Naive thymus-derived CD8-positive, alpha-beta T cell (primary cell): Measurements from ENCODE around the gene PGP. TPM values are rescaled to one million over a fixed set of nuclear protein-coding genes. Genes with fewer than 3 reads are reported as not detected.

Experiments used
- ATAC-seq, 2 donors: fragments of 150-1000 bp; cut with Tn5 transposase in 1 of 2; sonication (Bioruptor Pico), chemical (Tn5 transposase) in 1 of 2; 1 replicate in 1 of 2; 2 replicates in 1 of 2; pipeline ENCODE4 v1.10.0; 2021; ENCODE audit warnings: mild to moderate bottlenecking in 2 of 2, moderate library complexity in 2 of 2
- POLR2A ChIA-PET: fragments of 350-600 bp; sonication (Branson Sonifier 250); formaldehyde crosslinking; loops from one replicate; lab custom pipeline; 2021; ENCODE audit warnings: antibody characterized with exemption; lab: Charles Lee
- DNase-seq, 10 donors: peaks; one replicate each; pipeline versions ENCODE4 v3.0.0 to v3.0.0-alpha.2; 2020 to 2022
- H3K27ac Mint-ChIP-seq, 10 donors: one replicate each; pipeline ENCODE4 v1.8.0; 2020 to 2022; ENCODE audit warnings: mild to moderate bottlenecking in 10 of 10, mixed read lengths in 10 of 10, moderate library complexity in 4 of 10, inconsistent platforms in 1 of 10
- H3K27me3 Mint-ChIP-seq, 5 donors: one replicate each; pipeline ENCODE4 v1.8.0; 2021 to 2022; ENCODE audit warnings: mixed read lengths in 5 of 5
- H3K36me3 Mint-ChIP-seq, 3 donors: one replicate each; pipeline ENCODE4 v1.8.0; 2020 to 2022; ENCODE audit warnings: mixed read lengths in 3 of 3, mild to moderate bottlenecking in 2 of 3, inconsistent platforms in 1 of 3
- H3K4me1 Mint-ChIP-seq, 4 donors: one replicate each; pipeline ENCODE4 v1.8.0; 2021 to 2022; ENCODE audit warnings: mixed read lengths in 4 of 4
- H3K4me3 Mint-ChIP-seq, 10 donors: one replicate each; pipeline ENCODE4 v1.8.0; 2020 to 2022; ENCODE audit warnings: mild to moderate bottlenecking in 10 of 10, mixed read lengths in 10 of 10, moderate library complexity in 6 of 10, inconsistent platforms in 1 of 10
- H3K9me3 Mint-ChIP-seq, 9 donors: one replicate each; pipeline ENCODE4 v1.8.0; 2020 to 2022; ENCODE audit warnings: mixed read lengths in 9 of 9, mild to moderate bottlenecking in 3 of 9, inconsistent platforms in 1 of 9, moderate library complexity in 1 of 9
- polyA plus RNA-seq, 3 donors: library from polyadenylated mRNA; unstranded; fragments of 300-500 nt; fragmentation: Illumina TruSeq; gene quantifications; one replicate each; pipeline ENCODE4 v1.2.3, GENCODE V29; 2021
- total RNA-seq, 8 experiments: library from RNA in 2 of 8; stranded (reverse) in 2 of 8; gene quantifications; one replicate each; pipeline ENCODE4 v1.2.3 and lab custom pipeline; 2021 to 2026

The PGP gene
- total and polyA plus RNA-seq, 5 experiments from 2014 or later, result 8.7 to 28.1 (median 17.7) TPM

GRCh38 chr16:2177101-2177500, 37.5 kb downstream of the PGP start:
- POLR2A ChIA-PET, result no interaction called here
- H3K4me3 Mint-ChIP-seq, result no peak overlapping the region
- H3K4me1 Mint-ChIP-seq, result peaks cover 0 to 3% (median 0%) of the 10 kb centered on the region in 4 donors
- ATAC-seq, result no peak
- H3K36me3 Mint-ChIP-seq, result peaks cover 0 to 18% (median 1%) of the 10 kb centered on the region in 3 donors
- H3K27ac Mint-ChIP-seq, result no peak overlapping the region
- no peaks in the 10 kb centered on the region for H3K9me3 Mint-ChIP-seq
- DNase-seq, result no peak
- no peaks in the 10 kb centered on the region for H3K27me3 Mint-ChIP-seq

- no peak for ATAC-seq
- H3K27ac Mint-ChIP-seq, result no peak overlapping the region
- H3K9me3 Mint-ChIP-seq, result no peaks in the 10 kb centered on the region
- H3K4me1 Mint-ChIP-seq, result no peaks in the 10 kb centered on the region
- POLR2A ChIA-PET, result no interaction called here
- DNase-seq, result no peak
- H3K4me3 Mint-ChIP-seq, result no peak overlapping the region
- H3K27me3 Mint-ChIP-seq, result no peaks in the 10 kb centered on the region
- H3K36me3 Mint-ChIP-seq, result peaks cover 0 to 18% (median 1%) of the 10 kb centered on the region in 3 donors
Observed at GRCh38 chr16:2176047-2176446, 38.6 kb downstream of the PGP start.

- Mint-ChIP-seq H3K27me3 (no peaks in the 10 kb centered on the region), H3K4me1 (no peaks in the 10 kb centered on the region), H3K27ac (peak overlapping the region in 1 of 10 donors; percentile 29), H3K4me3 (no peak overlapping the region), H3K36me3 (peaks cover 0 to 18% (median 1%) of the 10 kb centered on the region in 3 donors), H3K9me3 (no peaks in the 10 kb centered on the region)
- no peak for DNase-seq
- POLR2A ChIA-PET, result no interaction called here
- no peak for ATAC-seq
Observed at GRCh38 chr16:2175454-2175853, 39.2 kb downstream of the PGP start.

GRCh38 chr16:2174396-2175131, 40.1 kb downstream of the PGP start:
- DNase-seq (no peak), ATAC-seq (no peak)
- H3K27ac Mint-ChIP-seq, result no peak overlapping the region
- H3K27me3 Mint-ChIP-seq, result no peaks in the 10 kb centered on the region
- H3K4me3 Mint-ChIP-seq, result no peak overlapping the region
- H3K9me3 Mint-ChIP-seq, result no peaks in the 10 kb centered on the region
- H3K36me3 Mint-ChIP-seq, result peaks cover 0 to 18% (median 1%) of the 10 kb centered on the region in 3 donors
- H3K4me1 Mint-ChIP-seq, result no peaks in the 10 kb centered on the region
- POLR2A ChIA-PET, result interaction anchor here (1.2 kb wide), 1 partner anchor 19 kb away, joined by 3 read pairs; the partner anchor contains the start of gene TRAF7

GRCh38 chr16:2173916-2174315, 40.7 kb downstream of the PGP start:
- Mint-ChIP-seq H3K9me3 (no peaks in the 10 kb centered on the region), H3K27ac (no peak overlapping the region), H3K4me3 (no peak overlapping the region), H3K36me3 (peaks cover 0 to 18% (median 1%) of the 10 kb centered on the region in 3 donors), H3K27me3 (no peaks in the 10 kb centered on the region), H3K4me1 (no peaks in the 10 kb centered on the region)
- ATAC-seq (no peak), DNase-seq (no peak)
- POLR2A ChIA-PET, result interaction anchor here (1.2 kb wide), 1 partner anchor 19 kb away, joined by 3 read pairs; the partner anchor contains the start of gene TRAF7

GRCh38 chr16:2173366-2173765, 41.3 kb downstream of the PGP start:
- Mint-ChIP-seq H3K27ac (no peak overlapping the region), H3K36me3 (peaks cover 0 to 18% (median 1%) of the 10 kb centered on the region in 3 donors), H3K4me1 (no peaks in the 10 kb centered on the region), H3K27me3 (no peaks in the 10 kb centered on the region), H3K4me3 (no peak overlapping the region), H3K9me3 (no peaks in the 10 kb centered on the region)
- POLR2A ChIA-PET, result no interaction called here
- ATAC-seq, result no peak
- no peak for DNase-seq

- no peak for DNase-seq
- no peak for ATAC-seq
- H3K27ac Mint-ChIP-seq, result peak overlapping the region in 1 of 10 donors; percentile 59
- no peaks in the 10 kb centered on the region for H3K4me1 Mint-ChIP-seq
- no peaks in the 10 kb centered on the region for H3K9me3 Mint-ChIP-seq
- no peaks in the 10 kb centered on the region for H3K27me3 Mint-ChIP-seq
- POLR2A ChIA-PET, result no interaction called here
- peaks cover 0 to 22% (median 1%) of the 10 kb centered on the region in 3 donors for H3K36me3 Mint-ChIP-seq
- H3K4me3 Mint-ChIP-seq, result no peak overlapping the region
Observed at GRCh38 chr16:2172688-2173335, 41.8 kb downstream of the PGP start.

- POLR2A ChIA-PET, result no interaction called here
- no peaks in the 10 kb centered on the region for H3K27me3 Mint-ChIP-seq
- no peak overlapping the region for H3K27ac Mint-ChIP-seq
Observed at GRCh38 chr16:2171601-2172178, 43.0 kb downstream of the PGP start.

GRCh38 chr16:2170587-2171435, 43.8 kb downstream of the PGP start:
- Mint-ChIP-seq H3K9me3 (no peaks in the 10 kb centered on the region), H3K27ac (no peak overlapping the region), H3K36me3 (peaks cover 0 to 21% (median under 1%) of the 10 kb centered on the region in 3 donors), H3K27me3 (no peaks in the 10 kb centered on the region), H3K4me1 (no peaks in the 10 kb centered on the region), H3K4me3 (no peak overlapping the region)
- no peak for DNase-seq
- POLR2A ChIA-PET, result no interaction called here
- ATAC-seq, result no peak

More at GRCh38 chr16:2171601-2172178, 43.0 kb downstream of the PGP start:
- ATAC-seq (no peak), DNase-seq (no peak)
- Mint-ChIP-seq H3K36me3 (peaks cover 0 to 22% (median 1%) of the 10 kb centered on the region in 3 donors), H3K4me3 (no peak overlapping the region), H3K9me3 (no peaks in the 10 kb centered on the region), H3K4me1 (no peaks in the 10 kb centered on the region)

GRCh38 chr16:2170080-2170479, 44.6 kb downstream of the PGP start:
- DNase-seq (no peak), ATAC-seq (no peak)
- Mint-ChIP-seq H3K4me1 (no peaks in the 10 kb centered on the region), H3K27me3 (no peaks in the 10 kb centered on the region), H3K36me3 (peaks cover 0 to 18% (median 0%) of the 10 kb centered on the region in 3 donors), H3K27ac (no peak overlapping the region), H3K9me3 (no peaks in the 10 kb centered on the region), H3K4me3 (no peak overlapping the region)
- POLR2A ChIA-PET, result no interaction called here

- Mint-ChIP-seq H3K9me3 (no peaks in the 10 kb centered on the region), H3K27ac (peak overlapping the region in 1 of 10 donors; percentile 61), H3K4me1 (peaks cover 0 to 2% (median 0%) of the 10 kb centered on the region in 4 donors), H3K36me3 (peaks cover 0 to 7% (median 0%) of the 10 kb centered on the region in 3 donors), H3K27me3 (no peaks in the 10 kb centered on the region), H3K4me3 (no peak overlapping the region)
- ATAC-seq (no peak), DNase-seq (no peak)
- POLR2A ChIA-PET, result interaction anchor here (1.1 to 1.8 kb wide), 2 partner anchors 11 to 48 kb away, joined by 3 to 6 read pairs; partner anchors contain the start of gene TRAF7
Observed at GRCh38 chr16:2167068-2167638, 47.5 kb downstream of the PGP start.
